Mammary epithelial cell (primary cell): ENCODE results near the gene BPIFB2.
"Not testable (repeated sequence)": the region's sequence is repeated elsewhere in the genome, so short reads cannot be mapped to it uniquely, and the experiment has no call there.

Experiments
- EZH2 ChIP-seq: IDR thresholded peaks from 2 replicates; pipeline ENCODE4 v1.6.1; 2012; ENCODE audit warnings: low read length, inconsistent platforms, borderline replicate concordance
- TF ChIP-seq, protein P1 (sequence below), 2 donors: IDR thresholded peaks in 1 of 2; conservative IDR thresholded peaks in 1 of 2; 2 replicates each; pipeline ENCODE4 v1.5.1; 2011 to 2012; ENCODE audit warnings: inconsistent platforms in 2 of 2, low read length in 2 of 2, mild to moderate bottlenecking in 2 of 2, control low read depth in 1 of 2, low read depth in 1 of 2; ENCODE audit not compliant: insufficient read depth in 1 of 2; ENCODE audit errors: extremely low read depth in 1 of 2

DNA sequence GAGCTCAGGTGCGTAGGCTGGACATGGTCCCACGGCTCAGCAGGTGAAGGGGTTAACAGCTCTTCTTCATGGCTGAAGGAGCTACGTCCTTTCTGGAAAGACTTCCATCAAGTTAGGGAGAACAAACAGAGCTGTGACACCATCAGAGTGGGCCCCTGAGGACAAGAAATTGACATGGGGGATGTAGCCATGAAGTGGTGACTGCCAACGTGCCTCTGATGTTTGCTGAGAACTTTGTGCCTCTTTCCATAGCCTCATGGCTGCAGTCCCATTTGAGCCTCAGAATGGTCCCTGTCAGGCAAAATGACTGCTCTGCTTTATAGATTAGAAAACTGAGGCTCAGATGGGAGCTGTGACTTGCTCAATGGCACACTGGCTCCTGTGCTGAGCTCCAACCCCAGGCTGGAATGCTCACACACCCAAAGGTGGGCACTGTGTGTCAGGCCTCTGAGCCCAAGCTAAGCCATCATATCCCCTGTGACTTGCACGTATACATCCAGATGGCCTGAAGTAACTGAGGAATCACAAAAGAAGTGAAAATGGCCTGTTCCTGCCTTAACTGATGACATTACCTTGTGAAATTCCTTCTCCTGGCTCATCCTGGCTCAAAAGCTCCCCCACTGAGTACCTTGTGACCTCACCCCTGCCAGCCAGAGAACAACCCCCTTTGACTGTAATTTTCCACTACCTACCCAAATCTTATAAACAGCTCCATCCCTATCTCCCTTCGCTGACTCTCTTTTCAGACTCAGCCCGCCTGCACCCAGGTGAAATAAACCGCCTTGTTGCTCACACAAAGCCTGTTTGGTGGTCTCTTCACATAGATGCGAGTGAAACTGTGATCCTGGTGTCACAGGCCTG lies 33.1 kb upstream of the BPIFB2 start:
- TF ChIP-seq, protein P1, sequence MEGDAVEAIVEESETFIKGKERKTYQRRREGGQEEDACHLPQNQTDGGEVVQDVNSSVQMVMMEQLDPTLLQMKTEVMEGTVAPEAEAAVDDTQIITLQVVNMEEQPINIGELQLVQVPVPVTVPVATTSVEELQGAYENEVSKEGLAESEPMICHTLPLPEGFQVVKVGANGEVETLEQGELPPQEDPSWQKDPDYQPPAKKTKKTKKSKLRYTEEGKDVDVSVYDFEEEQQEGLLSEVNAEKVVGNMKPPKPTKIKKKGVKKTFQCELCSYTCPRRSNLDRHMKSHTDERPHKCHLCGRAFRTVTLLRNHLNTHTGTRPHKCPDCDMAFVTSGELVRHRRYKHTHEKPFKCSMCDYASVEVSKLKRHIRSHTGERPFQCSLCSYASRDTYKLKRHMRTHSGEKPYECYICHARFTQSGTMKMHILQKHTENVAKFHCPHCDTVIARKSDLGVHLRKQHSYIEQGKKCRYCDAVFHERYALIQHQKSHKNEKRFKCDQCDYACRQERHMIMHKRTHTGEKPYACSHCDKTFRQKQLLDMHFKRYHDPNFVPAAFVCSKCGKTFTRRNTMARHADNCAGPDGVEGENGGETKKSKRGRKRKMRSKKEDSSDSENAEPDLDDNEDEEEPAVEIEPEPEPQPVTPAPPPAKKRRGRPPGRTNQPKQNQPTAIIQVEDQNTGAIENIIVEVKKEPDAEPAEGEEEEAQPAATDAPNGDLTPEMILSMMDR (conservative IDR thresholded peaks at IDR 0.05 in 1 of 2, IDR thresholded peaks at IDR 0.05 in 1 of 2; ENCODE audit: extremely low read depth in 1 of 2, insufficient read depth in 1 of 2, low read depth in 1 of 2, low read length in 2 of 2): not testable (repeated sequence)
- TF ChIP-seq EZH2: not testable (repeated sequence)
